Liver (tissue), 9 donors: ENCODE data around the gene WNT10A. TPM values are rescaled to one million over a fixed set of nuclear protein-coding genes. Genes with fewer than 3 reads are reported as not detected.

Source experiments
- DNase-seq: peaks from one replicate; pipeline ENCODE4 v3.0.0-alpha.2; 2017; ENCODE audit warnings: low spot score
- H3K27ac ChIP-seq, 2 donors: one replicate each; pipeline ENCODE4 v1.7.0; 2013; ENCODE audit warnings: inconsistent platforms in 2 of 2, low read length in 2 of 2, control low read depth in 1 of 2, low read depth in 1 of 2, mild to moderate bottlenecking in 1 of 2
- H3K27me3 ChIP-seq, 4 donors: one replicate each; pipeline versions ENCODE4 v1.6.1 to v1.7.0; 2013; ENCODE audit warnings: low read length in 3 of 4, inconsistent platforms in 1 of 4, mild to moderate bottlenecking in 1 of 4, moderate library complexity in 1 of 4; ENCODE audit not compliant: control insufficient read depth in 4 of 4, insufficient read depth in 4 of 4
- H3K36me3 ChIP-seq, 4 donors: one replicate each; pipeline versions ENCODE4 v1.6.1 to v1.7.0; 2013; ENCODE audit warnings: low read length in 3 of 4, mild to moderate bottlenecking in 3 of 4, low read depth in 1 of 4, moderate library complexity in 1 of 4; ENCODE audit not compliant: control insufficient read depth in 4 of 4, insufficient read depth in 3 of 4
- H3K4me1 ChIP-seq, 4 donors: one replicate each; pipeline versions ENCODE4 v1.6.1 to v1.7.0; 2013; ENCODE audit warnings: low read length in 3 of 4, mild to moderate bottlenecking in 3 of 4, moderate library complexity in 1 of 4; ENCODE audit not compliant: control insufficient read depth in 4 of 4, insufficient read depth in 4 of 4
- H3K4me3 ChIP-seq, 3 donors: one replicate each; pipeline versions ENCODE4 v1.6.1 to v1.7.0; 2013; ENCODE audit warnings: low read length in 3 of 3, control low read depth in 1 of 3, low read depth in 1 of 3, mild to moderate bottlenecking in 1 of 3
- H3K9ac ChIP-seq, 2 donors: one replicate each; pipeline ENCODE4 v1.7.0; 2013; ENCODE audit warnings: low read length in 2 of 2, mild to moderate bottlenecking in 2 of 2, moderate library complexity in 2 of 2, control low read depth in 1 of 2, low read depth in 1 of 2
- H3K9me3 ChIP-seq, 4 donors: one replicate each; pipeline versions ENCODE4 v1.6.1 to v1.7.0; 2013; ENCODE audit warnings: low read length in 3 of 4; ENCODE audit not compliant: control insufficient read depth in 4 of 4
- CTCF ChIP-seq: fragments of 150-350 bp; IDR thresholded peaks from 2 replicates; pipeline ENCODE4 v1.5.1; 2017; ENCODE audit warnings: improper control_type of control experiment, low read depth, low read length; ENCODE audit not compliant: missing input control
- EGR1 ChIP-seq, 2 donors: IDR thresholded peaks; 2 replicates each; pipeline ENCODE4 v1.6.1; 2016 to 2018; ENCODE audit warnings: antibody characterized with exemption in 2 of 2, low read depth in 2 of 2
- FOXA1 ChIP-seq: IDR thresholded peaks from 2 replicates; pipeline ENCODE4 v1.6.1; 2016; ENCODE audit warnings: antibody characterized with exemption
- FOXA2 ChIP-seq: IDR thresholded peaks from 2 replicates; pipeline ENCODE4 v1.6.1; 2016; ENCODE audit warnings: antibody characterized with exemption
- HNF4A ChIP-seq, 2 donors: conservative IDR thresholded peaks; 2 replicates each; pipeline ENCODE4 v1.6.1; 2016; ENCODE audit warnings: antibody characterized with exemption in 2 of 2, mild to moderate bottlenecking in 2 of 2
- HNF4G ChIP-seq: IDR thresholded peaks from 2 replicates; pipeline ENCODE4 v1.6.1; 2016; ENCODE audit warnings: antibody characterized with exemption
- JUND ChIP-seq, 2 donors: IDR thresholded peaks; 2 replicates each; pipeline ENCODE4 v1.6.1; 2016; ENCODE audit warnings: antibody characterized with exemption in 2 of 2
- MAX ChIP-seq: IDR thresholded peaks from 2 replicates; pipeline ENCODE4 v1.6.1; 2016; ENCODE audit warnings: antibody characterized with exemption
- NR2F2 ChIP-seq: IDR thresholded peaks from 2 replicates; pipeline ENCODE4 v1.6.1; 2016; ENCODE audit warnings: antibody characterized with exemption
- RAD21 ChIP-seq, 2 donors: IDR thresholded peaks; 2 replicates each; pipeline ENCODE4 v1.6.1; 2016; ENCODE audit warnings: antibody characterized with exemption in 2 of 2, mild to moderate bottlenecking in 2 of 2
- SP1 ChIP-seq: IDR thresholded peaks from 2 replicates; pipeline ENCODE4 v1.6.1; 2018; ENCODE audit warnings: antibody characterized with exemption, mild to moderate bottlenecking
- TAF1 ChIP-seq: conservative IDR thresholded peaks from 2 replicates; pipeline ENCODE4 v1.6.1; 2016; ENCODE audit warnings: antibody characterized with exemption, mild to moderate bottlenecking
- ZBTB33 ChIP-seq: IDR thresholded peaks from 2 replicates; pipeline ENCODE4 v1.6.1; 2016; ENCODE audit warnings: antibody characterized with exemption
- WGBS: extraction: QIAGEN DNeasy Blood & Tissue Kit; methylation state at CpG from one replicate; pipeline ENCODE4 v1.1.7; 2013; 5-methylcytosine and 5-hydroxymethylcytosine counted together
- polyA plus RNA-seq, 2 donors: library from polyadenylated mRNA; stranded (reverse) in 1 of 2; unstranded in 1 of 2; fragments of 200-250 nt in 1 of 2; fragments of >200 nt in 1 of 2; fragmentation: Nextera tagmentation in 1 of 2; extraction: Ambion mirVana in 1 of 2; gene quantifications; one replicate each; pipeline versions ENCODE4 v1.2.1 to v1.2.3, GENCODE V29; 2013 to 2015
- total RNA-seq, 2 donors: library from RNA; depleted of rRNA; stranded (reverse); fragments of >200 nt; gene quantifications; one replicate each; pipeline ENCODE4 v1.2.3, GENCODE V29; 2014
- TF ChIP-seq, protein P1 (sequence below): IDR thresholded peaks from 2 replicates; pipeline ENCODE4 v1.6.1; 2016; ENCODE audit warnings: antibody characterized with exemption, mild to moderate bottlenecking
- TF ChIP-seq, protein P2 (sequence below): IDR thresholded peaks from 2 replicates; pipeline ENCODE4 v1.6.1; 2016; ENCODE audit warnings: antibody characterized with exemption
- donor health status: healthy.
- donor health status: healthy.
- donor health status: healthy.
- donor health status: healthy.
- donor health status: healthy.

The WNT10A gene
- total and polyA plus RNA-seq, 4 donors, result 0.01 to 0.08 (median 0.05) TPM; not detected in 1

- Histone ChIP-seq H3K9me3 (no peaks in the 10 kb centered on the region), H3K27ac (no peak overlapping the region), H3K4me1 (peaks cover 3 to 4% (median 4%) of the 10 kb centered on the region in 4 donors), H3K4me3 (no peak overlapping the region), H3K36me3 (no peaks in the 10 kb centered on the region), H3K9ac (no peak overlapping the region), H3K27me3 (peaks cover 0 to 10% (median 4%) of the 10 kb centered on the region in 4 donors)
- no peak for DNase-seq
- no peak for TF ChIP-seq FOXA1
- WGBS, result 79% methylated on average over 3 of the region's 3 CpGs
Measured at GRCh38 chr2:218887079-218887478, 6.4 kb downstream of the WNT10A start.

DNA sequence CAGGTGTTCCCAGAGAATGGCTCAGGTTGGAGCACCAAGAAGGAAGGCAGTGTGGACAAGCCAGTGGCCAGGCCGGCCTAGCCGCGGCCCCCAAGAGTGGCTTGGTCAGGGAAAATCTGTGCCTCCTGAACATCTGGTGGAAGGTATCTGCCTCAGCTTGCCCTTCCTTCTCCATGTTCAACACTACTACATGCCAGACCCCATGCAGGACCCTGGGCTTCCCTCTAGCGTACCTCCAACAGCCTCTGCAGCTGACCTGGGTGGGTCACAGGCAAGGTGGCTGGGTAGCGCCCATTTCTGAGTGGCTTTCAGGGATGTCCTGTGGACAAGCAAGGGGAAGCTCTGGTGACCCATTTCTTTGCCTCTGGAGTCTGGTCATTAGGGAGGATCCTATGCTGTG lies 7.7 kb downstream of the WNT10A start:
- WGBS, result 94% methylated on average over 5 of the region's 5 CpGs
- Histone ChIP-seq H3K4me1 (peaks cover 8 to 16% (median 13%) of the 10 kb centered on the region in 4 donors), H3K27me3 (no peaks in the 10 kb centered on the region), H3K4me3 (no peak overlapping the region), H3K36me3 (no peaks in the 10 kb centered on the region), H3K27ac (no peak overlapping the region), H3K9me3 (no peaks in the 10 kb centered on the region), H3K9ac (no peak overlapping the region)
- DNase-seq, result no peak
- TF ChIP-seq TAF1 (no peak), HNF4A (conservative IDR thresholded peaks at IDR 0.05) (no peak), SP1 (no peak), FOXA2 (no peak), RAD21 (IDR thresholded peaks at IDR 0.05) (no peak), HNF4G (no peak), NR2F2 (no peak)
- TF ChIP-seq, protein P1, sequence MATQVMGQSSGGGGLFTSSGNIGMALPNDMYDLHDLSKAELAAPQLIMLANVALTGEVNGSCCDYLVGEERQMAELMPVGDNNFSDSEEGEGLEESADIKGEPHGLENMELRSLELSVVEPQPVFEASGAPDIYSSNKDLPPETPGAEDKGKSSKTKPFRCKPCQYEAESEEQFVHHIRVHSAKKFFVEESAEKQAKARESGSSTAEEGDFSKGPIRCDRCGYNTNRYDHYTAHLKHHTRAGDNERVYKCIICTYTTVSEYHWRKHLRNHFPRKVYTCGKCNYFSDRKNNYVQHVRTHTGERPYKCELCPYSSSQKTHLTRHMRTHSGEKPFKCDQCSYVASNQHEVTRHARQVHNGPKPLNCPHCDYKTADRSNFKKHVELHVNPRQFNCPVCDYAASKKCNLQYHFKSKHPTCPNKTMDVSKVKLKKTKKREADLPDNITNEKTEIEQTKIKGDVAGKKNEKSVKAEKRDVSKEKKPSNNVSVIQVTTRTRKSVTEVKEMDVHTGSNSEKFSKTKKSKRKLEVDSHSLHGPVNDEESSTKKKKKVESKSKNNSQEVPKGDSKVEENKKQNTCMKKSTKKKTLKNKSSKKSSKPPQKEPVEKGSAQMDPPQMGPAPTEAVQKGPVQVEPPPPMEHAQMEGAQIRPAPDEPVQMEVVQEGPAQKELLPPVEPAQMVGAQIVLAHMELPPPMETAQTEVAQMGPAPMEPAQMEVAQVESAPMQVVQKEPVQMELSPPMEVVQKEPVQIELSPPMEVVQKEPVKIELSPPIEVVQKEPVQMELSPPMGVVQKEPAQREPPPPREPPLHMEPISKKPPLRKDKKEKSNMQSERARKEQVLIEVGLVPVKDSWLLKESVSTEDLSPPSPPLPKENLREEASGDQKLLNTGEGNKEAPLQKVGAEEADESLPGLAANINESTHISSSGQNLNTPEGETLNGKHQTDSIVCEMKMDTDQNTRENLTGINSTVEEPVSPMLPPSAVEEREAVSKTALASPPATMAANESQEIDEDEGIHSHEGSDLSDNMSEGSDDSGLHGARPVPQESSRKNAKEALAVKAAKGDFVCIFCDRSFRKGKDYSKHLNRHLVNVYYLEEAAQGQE, result no peak

GRCh38 chr2:218889937-218890336 lies 9.3 kb downstream of the WNT10A start:
- no peak for DNase-seq
- 85% methylated on average over 23 of the region's 23 CpGs for WGBS
- Histone ChIP-seq H3K36me3 (no peaks in the 10 kb centered on the region), H3K9ac (no peak overlapping the region), H3K27ac (no peak overlapping the region), H3K4me1 (peaks cover 4 to 13% (median 10%) of the 10 kb centered on the region in 4 donors), H3K4me3 (no peak overlapping the region), H3K9me3 (no peaks in the 10 kb centered on the region), H3K27me3 (peaks cover 0 to 6% (median 3%) of the 10 kb centered on the region in 4 donors)
- TF ChIP-seq JUND (IDR thresholded peaks at IDR 0.05) (no peak), EGR1 (IDR thresholded peaks at IDR 0.05; ENCODE audit: low read depth in 2 of 2) (no peak), NR2F2 (no peak), HNF4G (no peak), ZBTB33 (no peak), MAX (no peak), CTCF (no peak)
- TF ChIP-seq, protein P2, sequence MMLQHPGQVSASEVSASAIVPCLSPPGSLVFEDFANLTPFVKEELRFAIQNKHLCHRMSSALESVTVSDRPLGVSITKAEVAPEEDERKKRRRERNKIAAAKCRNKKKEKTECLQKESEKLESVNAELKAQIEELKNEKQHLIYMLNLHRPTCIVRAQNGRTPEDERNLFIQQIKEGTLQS, result no peak
